ENCODE data around the gene KCNA3.
"Not testable (repeated sequence)": the region's sequence is repeated elsewhere in the genome, so short reads cannot be mapped to it uniquely, and the experiment has no call there.

The KCNA3 gene

GRCh38 chr1:110673805-110674336 is 869 bp downstream of the KCNA3 start:
- Histone ChIP-seq H2AFZ (ENCODE audit: low read depth, low read length) (peak overlapping the region; percentile 99), H3K4me3 (ENCODE audit: low read length) (peak overlapping the region; percentile 63), H3K4me1 (ENCODE audit: insufficient read depth, low read length) (peaks cover 24% of the 10 kb centered on the region), H3K9me3 (ENCODE audit: low read length) (no peaks in the 10 kb centered on the region), H3K27me3 (ENCODE audit: insufficient read depth, low read length) (no peaks in the 10 kb centered on the region), H3K36me3 (ENCODE audit: insufficient read depth, low read length) (no peaks in the 10 kb centered on the region)

GRCh38 chr1:110673197-110673701 is 1.5 kb downstream of the KCNA3 start:
- Histone ChIP-seq H3K36me3 (ENCODE audit: insufficient read depth, low read length) (no peaks in the 10 kb centered on the region), H3K27me3 (ENCODE audit: insufficient read depth, low read length) (no peaks in the 10 kb centered on the region), H3K4me1 (ENCODE audit: insufficient read depth, low read length) (peaks cover 24% of the 10 kb centered on the region), H2AFZ (ENCODE audit: low read depth, low read length) (no peak overlapping the region), H3K9me3 (ENCODE audit: low read length) (no peaks in the 10 kb centered on the region), H3K4me3 (ENCODE audit: low read length) (no peak overlapping the region)

GRCh38 chr1:110672753-110673108 is 2.0 kb downstream of the KCNA3 start:
- peaks cover 24% of the 10 kb centered on the region for H3K4me1 ChIP-seq (ENCODE audit: insufficient read depth, low read length)
- H3K4me3 ChIP-seq (ENCODE audit: low read length), result peak overlapping the region; percentile 23
- no peak overlapping the region for H2AFZ ChIP-seq (ENCODE audit: low read depth, low read length)
- no peaks in the 10 kb centered on the region for H3K9me3 ChIP-seq (ENCODE audit: low read length)
- H3K27me3 ChIP-seq (ENCODE audit: insufficient read depth, low read length), result no peaks in the 10 kb centered on the region
- H3K36me3 ChIP-seq (ENCODE audit: insufficient read depth, low read length), result no peaks in the 10 kb centered on the region

- Histone ChIP-seq H3K27me3 (ENCODE audit: insufficient read depth, low read length) (no peaks in the 10 kb centered on the region), H3K4me1 (ENCODE audit: insufficient read depth, low read length) (peaks cover 24% of the 10 kb centered on the region), H3K4me3 (ENCODE audit: low read length) (peak overlapping the region; percentile 29)
Measured at GRCh38 chr1:110672001-110672752, 2.6 kb downstream of the KCNA3 start.

GRCh38 chr1:110671361-110671760 is 3.4 kb downstream of the KCNA3 start:
- Histone ChIP-seq H3K4me1 (ENCODE audit: insufficient read depth, low read length) (peaks cover 24% of the 10 kb centered on the region), H3K36me3 (ENCODE audit: insufficient read depth, low read length) (no peaks in the 10 kb centered on the region), H3K4me3 (ENCODE audit: low read length) (peak overlapping the region; percentile 29), H3K9me3 (ENCODE audit: low read length) (no peaks in the 10 kb centered on the region), H2AFZ (ENCODE audit: low read depth, low read length) (no peak overlapping the region), H3K27me3 (ENCODE audit: insufficient read depth, low read length) (no peaks in the 10 kb centered on the region)

More at GRCh38 chr1:110672001-110672752, 2.6 kb downstream of the KCNA3 start:
- H2AFZ ChIP-seq (ENCODE audit: low read depth, low read length), result no peak overlapping the region
- H3K9me3 ChIP-seq (ENCODE audit: low read length), result no peaks in the 10 kb centered on the region
- no peaks in the 10 kb centered on the region for H3K36me3 ChIP-seq (ENCODE audit: insufficient read depth, low read length)

GRCh38 chr1:110668549-110668948 is 6.2 kb downstream of the KCNA3 start:
- no peak overlapping the region for H2AFZ ChIP-seq (ENCODE audit: low read depth, low read length)
- H3K4me3 ChIP-seq (ENCODE audit: low read length), result no peak overlapping the region
- H3K4me1 ChIP-seq (ENCODE audit: insufficient read depth, low read length), result peaks cover 24% of the 10 kb centered on the region
- H3K9me3 ChIP-seq (ENCODE audit: low read length), result no peaks in the 10 kb centered on the region
- no peaks in the 10 kb centered on the region for H3K36me3 ChIP-seq (ENCODE audit: insufficient read depth, low read length)
- H3K27me3 ChIP-seq (ENCODE audit: insufficient read depth, low read length), result no peaks in the 10 kb centered on the region

- Histone ChIP-seq H3K4me3 (ENCODE audit: low read length) (no peak overlapping the region), H3K27me3 (ENCODE audit: insufficient read depth, low read length) (no peaks in the 10 kb centered on the region), H3K36me3 (ENCODE audit: insufficient read depth, low read length) (no peaks in the 10 kb centered on the region), H3K9me3 (ENCODE audit: low read length) (no peaks in the 10 kb centered on the region), H3K4me1 (ENCODE audit: insufficient read depth, low read length) (peaks cover 23% of the 10 kb centered on the region), H2AFZ (ENCODE audit: low read depth, low read length) (no peak overlapping the region)
Measured at GRCh38 chr1:110667776-110668175, 7.0 kb downstream of the KCNA3 start.

- H3K9me3 ChIP-seq (ENCODE audit: low read length), result no peaks in the 10 kb centered on the region
- no peaks in the 10 kb centered on the region for H3K27me3 ChIP-seq (ENCODE audit: insufficient read depth, low read length)
- H3K36me3 ChIP-seq (ENCODE audit: insufficient read depth, low read length), result no peaks in the 10 kb centered on the region
- no peaks in the 10 kb centered on the region for H3K4me1 ChIP-seq (ENCODE audit: insufficient read depth, low read length)
- no peak overlapping the region for H3K4me3 ChIP-seq (ENCODE audit: low read length)
- H2AFZ ChIP-seq (ENCODE audit: low read depth, low read length), result no peak overlapping the region
Measured at GRCh38 chr1:110663241-110663640, 11.5 kb downstream of the KCNA3 start.

- not testable (repeated sequence) for H3K4me1 ChIP-seq (ENCODE audit: insufficient read depth, low read length); H2AFZ ChIP-seq (ENCODE audit: low read depth, low read length); H3K9me3 ChIP-seq (ENCODE audit: low read length); H3K36me3 ChIP-seq (ENCODE audit: insufficient read depth, low read length); H3K4me3 ChIP-seq (ENCODE audit: low read length); H3K27me3 ChIP-seq (ENCODE audit: insufficient read depth, low read length)
Measured at GRCh38 chr1:110659559-110659958, 15.2 kb downstream of the KCNA3 start.

GRCh38 chr1:110657351-110657750 is 17.4 kb downstream of the KCNA3 start:
- Histone ChIP-seq H3K4me3 (ENCODE audit: low read length) (no peak overlapping the region), H3K9me3 (ENCODE audit: low read length) (no peaks in the 10 kb centered on the region), H2AFZ (ENCODE audit: low read depth, low read length) (no peak overlapping the region), H3K36me3 (ENCODE audit: insufficient read depth, low read length) (no peaks in the 10 kb centered on the region), H3K27me3 (ENCODE audit: insufficient read depth, low read length) (no peaks in the 10 kb centered on the region), H3K4me1 (ENCODE audit: insufficient read depth, low read length) (peaks cover 17% of the 10 kb centered on the region)

- H3K36me3 ChIP-seq (ENCODE audit: insufficient read depth, low read length), result no peaks in the 10 kb centered on the region
- peaks cover 23% of the 10 kb centered on the region for H3K4me1 ChIP-seq (ENCODE audit: insufficient read depth, low read length)
- no peaks in the 10 kb centered on the region for H3K9me3 ChIP-seq (ENCODE audit: low read length)
Measured at GRCh38 chr1:110650609-110651008, 24.1 kb downstream of the KCNA3 start.

GRCh38 chr1:110648417-110648816 is 26.3 kb downstream of the KCNA3 start:
- Histone ChIP-seq H3K4me1 (ENCODE audit: insufficient read depth, low read length) (peaks cover 25% of the 10 kb centered on the region), H3K9me3 (ENCODE audit: low read length) (no peaks in the 10 kb centered on the region), H3K36me3 (ENCODE audit: insufficient read depth, low read length) (no peaks in the 10 kb centered on the region), H3K4me3 (ENCODE audit: low read length) (no peak overlapping the region), H2AFZ (ENCODE audit: low read depth, low read length) (no peak overlapping the region), H3K27me3 (ENCODE audit: insufficient read depth, low read length) (no peaks in the 10 kb centered on the region)

More at GRCh38 chr1:110650609-110651008, 24.1 kb downstream of the KCNA3 start:
- H3K4me3 ChIP-seq (ENCODE audit: low read length), result no peak overlapping the region
- H2AFZ ChIP-seq (ENCODE audit: low read depth, low read length), result no peak overlapping the region
- H3K27me3 ChIP-seq (ENCODE audit: insufficient read depth, low read length), result no peaks in the 10 kb centered on the region

- Histone ChIP-seq H3K4me3 (ENCODE audit: low read length) (no peak overlapping the region), H3K4me1 (ENCODE audit: insufficient read depth, low read length) (peaks cover 21% of the 10 kb centered on the region), H3K27me3 (ENCODE audit: insufficient read depth, low read length) (no peaks in the 10 kb centered on the region), H3K36me3 (ENCODE audit: insufficient read depth, low read length) (no peaks in the 10 kb centered on the region), H2AFZ (ENCODE audit: low read depth, low read length) (no peak overlapping the region), H3K9me3 (ENCODE audit: low read length) (no peaks in the 10 kb centered on the region)
Measured at GRCh38 chr1:110647254-110647891, 27.4 kb downstream of the KCNA3 start.

All from neuron (in vitro differentiated cells).